Stimulated activated CD8-positive, alpha-beta memory T cell treated with anti-CD3 and anti-CD28 coated beads, Interleukin-2, amount 100 ng/mL, for 1 hour (primary cell): Measurements from ENCODE around the gene IL1RL2.

ENCODE experiments used
- DNase-seq, 2 donors: peaks; one replicate each; pipeline ENCODE4 v3.0.0-alpha.2; 2020; ENCODE audit warnings: low read depth in 2 of 2

Gene IL1RL2

GRCh38 chr2:102194609-102195268 lies 7.9 kb downstream of the IL1RL2 start:
- DNase-seq: no peak

GRCh38 chr2:102197389-102198137 lies 10.7 kb downstream of the IL1RL2 start:
- DNase-seq: no peak

GRCh38 chr2:102200539-102200938 lies 13.7 kb downstream of the IL1RL2 start:
- no peak for DNase-seq

- DNase-seq: no peak
These were observed 17.8 kb downstream of the IL1RL2 start for GRCh38 chr2:102204638-102205037.

GRCh38 chr2:102206666-102207341 lies 20.0 kb downstream of the IL1RL2 start:
- DNase-seq: no peak

- DNase-seq: no peak
These were observed 22.0 kb downstream of the IL1RL2 start for GRCh38 chr2:102208774-102209173.

- DNase-seq: no peak
These were observed 22.7 kb downstream of the IL1RL2 start for GRCh38 chr2:102209474-102209873.

GRCh38 chr2:102217032-102217431 lies 30.2 kb downstream of the IL1RL2 start:
- no peak for DNase-seq

GRCh38 chr2:102224824-102225739 lies 38.3 kb downstream of the IL1RL2 start:
- DNase-seq: no peak

GRCh38 chr2:102226171-102226570 lies 39.3 kb downstream of the IL1RL2 start:
- DNase-seq: no peak

- no peak for DNase-seq
These were observed 40.0 kb downstream of the IL1RL2 start for GRCh38 chr2:102226612-102227391.

GRCh38 chr2:102229141-102229769 lies 42.4 kb downstream of the IL1RL2 start:
- no peak for DNase-seq

- DNase-seq: no peak
These were observed 43.6 kb downstream of the IL1RL2 start for GRCh38 chr2:102230410-102230909.

GRCh38 chr2:102233132-102233884 lies 46.5 kb downstream of the IL1RL2 start:
- no peak for DNase-seq

- DNase-seq: no peak
These were observed 48.2 kb downstream of the IL1RL2 start for GRCh38 chr2:102235042-102235473.

GRCh38 chr2:102235491-102235890 lies 48.7 kb downstream of the IL1RL2 start:
- no peak for DNase-seq

GRCh38 chr2:102236132-102236531 lies 49.3 kb downstream of the IL1RL2 start:
- DNase-seq: no peak

- no peak for DNase-seq
These were observed 50.4 kb downstream of the IL1RL2 start for GRCh38 chr2:102237176-102237575.

- no peak for DNase-seq
These were observed 51.4 kb downstream of the IL1RL2 start for GRCh38 chr2:102238039-102238756.
